Left ventricle myocardium inferior (tissue), 1 donor: ENCODE data around the gene TRPM1. TPM values are rescaled to one million over a fixed set of nuclear protein-coding genes. Genes with fewer than 3 reads are reported as not detected.

Experiments
- DNase-seq: peaks from one replicate; pipeline ENCODE4 v3.0.0-alpha.2; 2020
- H3K27ac ChIP-seq: fragments of 200-600 bp; replicated peaks from 2 replicates; pipeline ENCODE4 v1.8.0; 2021
- H3K27me3 ChIP-seq: fragments of 200-600 bp; 2 replicates; pipeline ENCODE4 v1.8.0; 2021; ENCODE audit warnings: low read depth
- H3K36me3 ChIP-seq: fragments of 200-600 bp; 2 replicates; pipeline ENCODE4 v1.8.0; 2021
- H3K4me1 ChIP-seq: fragments of 200-600 bp; 2 replicates; pipeline ENCODE4 v1.8.0; 2021
- H3K4me3 ChIP-seq: fragments of 200-600 bp; 2 replicates; pipeline ENCODE4 v1.8.0; 2021; ENCODE audit warnings: mild to moderate bottlenecking, moderate library complexity
- H3K9me3 ChIP-seq: fragments of 200-600 bp; replicated peaks from 2 replicates; pipeline ENCODE4 v1.8.0; 2021
- CTCF ChIP-seq: fragments of 200-600 bp; IDR thresholded peaks from 2 replicates; pipeline ENCODE4 v1.8.0; 2021; ENCODE audit warnings: antibody characterized with exemption, mild to moderate bottlenecking, borderline replicate concordance
- intact Hi-C: fragments of 100-400 bp; cut with micrococcal nuclease; formaldehyde crosslinking; loops from one replicate; pipeline ENCODE4 v1.11.0; 2022
- total RNA-seq: library from RNA; stranded (reverse); fragmentation: NEBNext Ultra II Directional; extraction: Animal tissue kit (Norgen Biotek cat#: 25700); gene quantifications from one replicate; pipeline ENCODE4 v1.2.1, GENCODE V29; 2021
- donor health status: DM: no; HTN: yes; CAD: no; lungs with severe emphysema.

Gene TRPM1
- total RNA-seq, 1 donor from 2014 or later, result not detected

- peaks cover 3% of the 10 kb centered on the region for H3K9me3 ChIP-seq
- H3K36me3 ChIP-seq, result no peaks in the 10 kb centered on the region
- H3K4me1 ChIP-seq, result no peaks in the 10 kb centered on the region
- intact Hi-C loops, result loop anchor here (5.0 kb wide), 1 partner anchor 215 kb away; no protein-coding TSS in a partner anchor
- DNase-seq, result no peak
- H3K27ac ChIP-seq, result no peak overlapping the region
- peaks cover 4% of the 10 kb centered on the region for H3K27me3 ChIP-seq
- no peak overlapping the region for H3K4me3 ChIP-seq
- TF ChIP-seq CTCF, result no peak
These were observed 1.1 kb upstream of the TRPM1 start for GRCh38 chr15:31102374-31103342.

GRCh38 chr15:31102039-31102321, 455 bp upstream of the TRPM1 start:
- Histone ChIP-seq H3K27me3 (peaks cover 8% of the 10 kb centered on the region), H3K4me1 (no peaks in the 10 kb centered on the region), H3K4me3 (no peak overlapping the region), H3K27ac (no peak overlapping the region), H3K9me3 (no peaks in the 10 kb centered on the region), H3K36me3 (no peaks in the 10 kb centered on the region)
- DNase-seq, result no peak
- TF ChIP-seq CTCF, result no peak
- intact Hi-C loops, result loop anchor here (5.0 kb wide), 1 partner anchor 215 kb away; no protein-coding TSS in a partner anchor

- no peak for DNase-seq
- Histone ChIP-seq H3K9me3 (no peaks in the 10 kb centered on the region), H3K36me3 (no peaks in the 10 kb centered on the region), H3K4me3 (no peak overlapping the region), H3K27ac (no peak overlapping the region), H3K27me3 (peaks cover 15% of the 10 kb centered on the region), H3K4me1 (no peaks in the 10 kb centered on the region)
- no peak for TF ChIP-seq CTCF
- intact Hi-C loops, result loop anchor here (5.0 kb wide), 1 partner anchor 213 kb away; no protein-coding TSS in a partner anchor
These were observed 787 bp downstream of the TRPM1 start for GRCh38 chr15:31100738-31101137.

GRCh38 chr15:31098953-31099740, 2.4 kb downstream of the TRPM1 start:
- Histone ChIP-seq H3K27ac (no peak overlapping the region), H3K27me3 (peaks cover 15% of the 10 kb centered on the region), H3K4me1 (no peaks in the 10 kb centered on the region), H3K4me3 (no peak overlapping the region), H3K36me3 (no peaks in the 10 kb centered on the region), H3K9me3 (no peaks in the 10 kb centered on the region)
- no peak for DNase-seq
- intact Hi-C loops, result no loop called here
- TF ChIP-seq CTCF, result peak; percentile 34

- Histone ChIP-seq H3K9me3 (no peaks in the 10 kb centered on the region), H3K27me3 (peaks cover 15% of the 10 kb centered on the region), H3K4me3 (no peak overlapping the region), H3K4me1 (no peaks in the 10 kb centered on the region), H3K27ac (no peak overlapping the region), H3K36me3 (no peaks in the 10 kb centered on the region)
- no peak for TF ChIP-seq CTCF
- intact Hi-C loops, result no loop called here
- DNase-seq, result no peak
These were observed 3.0 kb downstream of the TRPM1 start for GRCh38 chr15:31098491-31098917.
